ENCODE data around the gene CISTR.
"Not testable (repeated sequence)": the region's sequence is repeated elsewhere in the genome, so short reads cannot be mapped to it uniquely, and the experiment has no call there.

Gene CISTR

DNA sequence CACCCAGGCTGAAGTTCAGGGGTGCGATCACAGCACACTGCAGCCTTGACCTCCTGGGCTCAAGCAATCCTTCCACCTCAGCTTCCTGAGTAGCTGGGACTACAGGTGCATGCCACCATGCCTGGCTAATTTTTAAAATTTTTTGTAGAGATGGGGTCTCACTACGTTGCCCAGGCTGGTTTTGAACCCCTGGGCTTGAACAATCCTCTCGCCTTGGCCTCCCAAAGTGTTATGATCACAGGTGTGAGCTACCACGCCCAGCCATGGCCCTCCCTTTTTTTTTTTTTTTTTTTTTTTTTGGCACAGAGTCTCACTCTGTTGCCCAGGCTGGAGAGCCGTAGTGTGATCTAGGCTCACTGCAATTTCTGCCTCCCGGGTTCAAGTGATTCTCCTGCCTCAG lies 33.2 kb downstream of the CISTR start:
- not testable (repeated sequence) for DNase-seq

DNA sequence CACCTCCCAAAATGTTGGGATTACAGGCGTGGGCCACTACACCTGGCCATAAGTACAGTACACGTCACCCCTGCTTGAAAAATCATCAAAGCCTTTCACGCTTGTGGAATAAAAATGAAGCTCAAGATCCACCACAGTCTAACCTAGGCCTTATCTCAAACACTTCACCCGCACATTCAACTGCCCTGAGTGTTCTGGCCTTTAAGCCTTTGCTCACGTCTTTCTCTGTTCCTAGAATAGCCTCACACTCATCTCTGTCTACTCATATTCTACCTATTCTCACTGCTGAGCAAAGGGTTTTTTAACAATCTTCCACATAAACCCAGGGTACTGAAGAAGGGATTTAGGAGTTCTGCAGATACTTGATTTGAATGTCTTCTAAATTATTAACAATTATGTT lies 34.5 kb downstream of the CISTR start:
- no peak for DNase-seq

DNA sequence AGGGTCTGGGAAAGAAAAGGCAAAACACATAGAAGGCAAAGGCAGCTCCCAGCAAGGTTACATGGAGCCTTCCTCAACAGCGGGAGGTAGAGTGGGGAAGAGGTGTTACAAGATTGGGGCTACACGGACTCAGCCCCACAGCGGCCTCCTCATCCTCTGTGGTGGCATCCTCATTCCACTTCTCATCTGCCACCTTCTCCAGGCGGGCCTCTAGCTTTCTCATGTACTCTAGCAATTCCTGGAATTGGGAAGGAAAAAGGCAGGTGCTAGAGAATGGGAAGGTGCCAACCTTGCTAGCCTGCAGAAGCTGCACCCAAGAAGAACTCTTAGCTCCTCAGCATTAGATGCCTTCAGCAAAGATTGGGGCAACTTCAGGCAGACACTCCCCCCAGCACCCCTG lies 37.8 kb downstream of the CISTR start:
- DNase-seq: no peak

DNA sequence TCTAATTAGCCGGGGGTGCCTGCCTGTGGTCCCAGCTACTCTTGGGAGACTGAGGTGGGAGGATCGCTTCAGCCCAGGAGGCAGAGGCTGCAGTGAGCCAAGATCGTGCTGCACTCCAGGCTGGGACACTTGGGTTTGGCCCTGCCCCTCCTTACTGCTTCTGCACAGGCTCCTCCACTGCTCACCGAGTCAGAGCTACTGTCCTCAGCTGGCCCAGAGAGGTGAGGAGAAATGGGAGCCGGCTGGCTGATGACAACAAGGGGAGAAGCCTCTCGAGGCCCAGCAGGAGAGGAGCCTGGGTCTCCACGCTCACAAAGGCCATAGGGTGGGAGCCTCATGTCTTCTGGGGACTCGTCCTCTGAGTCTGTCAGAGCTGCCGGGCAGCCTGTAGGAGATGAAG lies 38.3 kb downstream of the CISTR start:
- no peak for DNase-seq

DNA sequence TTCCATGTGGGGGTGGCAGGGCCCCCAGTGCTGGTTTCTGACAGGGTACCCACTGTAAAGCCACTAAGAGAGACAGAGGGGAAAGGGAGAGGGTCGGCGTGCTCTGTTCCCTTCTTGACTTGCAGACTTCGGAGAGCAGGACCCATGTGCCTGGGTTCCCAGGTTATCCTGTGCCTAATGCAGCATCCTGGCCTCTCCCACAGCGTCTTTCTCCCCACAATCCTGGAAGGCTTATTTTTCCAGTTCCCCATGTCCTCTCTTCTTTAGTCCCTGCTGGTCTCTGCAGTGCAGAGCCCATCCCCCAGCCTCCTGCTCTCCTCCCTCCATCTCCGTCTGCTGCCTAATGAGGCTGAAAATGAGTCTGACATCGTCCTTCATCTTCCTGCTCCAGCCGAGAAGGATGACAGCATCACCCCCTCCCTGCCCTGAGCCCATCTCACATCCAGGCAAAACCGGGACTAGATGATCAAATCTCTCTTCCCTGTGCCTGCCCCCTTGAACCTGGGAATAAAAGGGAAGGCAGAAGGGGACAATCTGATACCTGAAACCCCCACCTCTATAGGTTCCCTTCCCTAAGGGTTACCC lies 39.6 kb downstream of the CISTR start:
- no peak for DNase-seq

DNA sequence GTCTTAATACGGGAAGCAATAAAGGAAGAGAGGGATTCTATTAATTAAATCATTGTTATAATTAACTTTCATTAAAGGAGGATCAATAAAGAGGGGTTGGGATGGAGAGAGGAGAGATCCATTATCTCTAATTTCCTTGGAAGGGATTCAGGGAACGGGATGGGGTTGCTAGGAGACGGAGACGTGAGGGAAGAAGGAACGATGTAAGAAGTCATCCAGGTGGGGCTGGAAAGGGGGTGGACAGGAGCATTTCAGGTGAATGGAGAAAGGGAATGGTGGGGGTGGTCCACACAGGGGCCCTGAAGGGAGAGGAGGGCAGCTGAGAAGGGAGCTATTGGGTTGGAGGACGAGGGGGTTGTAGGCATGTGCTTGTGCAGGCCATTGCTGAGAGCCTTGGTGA lies 41.7 kb downstream of the CISTR start:
- DNase-seq: no peak

DNA sequence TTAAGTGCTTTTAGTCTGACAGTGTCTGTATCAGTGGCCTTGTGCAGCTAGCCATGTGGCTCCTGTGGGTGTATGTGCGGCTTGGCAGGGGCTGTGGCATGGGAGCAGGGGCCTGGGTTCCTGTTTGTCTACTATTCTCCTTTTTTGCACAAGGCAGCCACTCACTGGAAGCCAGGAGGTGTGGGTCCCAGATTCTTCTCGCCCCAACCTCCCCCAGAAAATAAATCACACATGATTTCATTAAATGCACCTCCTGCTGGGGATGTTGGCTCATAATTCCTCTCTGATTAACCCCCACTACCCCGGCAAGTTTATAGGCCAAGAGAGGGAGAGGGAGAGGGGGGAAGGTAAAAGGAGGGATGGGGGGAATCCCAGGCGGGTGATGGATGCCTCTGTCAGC lies 42.1 kb downstream of the CISTR start:
- no peak for DNase-seq

DNA sequence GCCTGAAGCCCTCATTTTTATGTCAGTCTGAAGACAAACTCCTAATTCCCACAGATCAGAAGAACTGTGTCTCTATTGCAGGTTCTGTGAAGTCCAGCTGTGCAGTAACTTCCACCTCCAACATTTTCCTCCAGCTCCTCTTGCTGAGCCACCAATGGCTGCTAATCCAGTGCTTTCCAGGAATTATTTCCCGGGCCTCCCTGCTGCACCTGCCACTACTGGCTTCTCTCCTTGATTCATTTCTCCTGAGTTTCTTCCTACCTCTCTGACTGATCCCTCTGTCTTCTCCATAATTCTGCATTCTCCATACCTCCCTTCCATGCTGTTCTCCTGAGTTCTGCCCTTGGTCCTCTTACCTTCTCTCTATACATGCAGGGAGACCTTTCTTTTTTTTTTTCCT lies 45.7 kb downstream of the CISTR start:
- no peak for DNase-seq

DNA sequence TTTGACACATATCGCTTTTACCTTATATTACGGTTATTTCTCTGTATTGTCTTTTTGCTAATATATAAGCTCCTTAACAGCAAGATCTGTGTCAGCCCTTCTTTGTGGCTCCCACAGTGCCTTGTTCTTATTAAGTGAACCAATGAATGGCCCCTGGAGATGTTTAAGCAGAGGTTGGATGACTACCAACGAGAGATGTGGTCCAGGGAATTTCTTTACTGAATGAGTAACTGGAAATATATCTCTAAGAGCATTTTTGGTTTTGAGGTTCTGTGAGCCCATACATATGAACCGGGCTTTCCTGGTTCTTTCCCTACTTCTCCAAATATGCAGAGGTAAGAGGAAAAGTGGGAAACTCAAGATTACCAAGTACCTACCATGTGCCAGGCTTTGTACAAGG lies 48.0 kb downstream of the CISTR start:
- no peak for DNase-seq

DNA sequence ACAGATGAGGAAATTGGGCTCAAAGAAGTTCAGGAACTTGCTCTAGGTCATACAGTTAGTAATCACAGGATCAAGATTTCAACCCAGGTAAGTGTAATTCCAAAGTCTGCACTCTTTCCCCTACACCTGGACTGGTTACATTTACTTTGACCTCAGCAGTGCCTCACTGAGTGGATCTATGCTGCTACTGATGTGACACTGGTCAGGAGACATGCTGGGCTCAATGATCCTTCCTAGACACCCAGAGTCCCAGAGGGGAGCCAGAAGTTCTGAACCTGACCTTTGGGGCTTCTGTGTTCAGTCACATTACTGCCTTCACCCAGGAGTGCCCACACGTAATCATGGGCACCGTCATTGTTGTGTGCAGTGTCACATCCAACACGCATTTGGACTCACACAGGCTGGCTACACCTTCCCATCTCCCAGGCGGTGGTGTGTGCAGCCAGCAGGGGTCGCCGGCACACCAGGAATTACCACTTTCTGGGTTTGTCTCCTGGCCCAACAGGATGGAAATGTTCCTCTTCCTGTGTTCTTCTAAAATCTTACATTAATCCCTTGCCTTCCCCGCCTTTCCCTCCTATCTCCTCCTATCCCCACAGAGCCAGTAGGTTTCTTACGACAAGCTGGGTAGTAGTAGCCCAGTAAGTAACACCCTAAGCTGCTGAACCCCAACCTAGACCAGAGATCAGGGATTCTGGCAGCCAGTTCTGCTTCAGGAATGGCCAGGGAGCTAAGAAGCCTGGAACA lies 50.1 kb downstream of the CISTR start:
- DNase-seq: peak; percentile 72 to 75

DNA sequence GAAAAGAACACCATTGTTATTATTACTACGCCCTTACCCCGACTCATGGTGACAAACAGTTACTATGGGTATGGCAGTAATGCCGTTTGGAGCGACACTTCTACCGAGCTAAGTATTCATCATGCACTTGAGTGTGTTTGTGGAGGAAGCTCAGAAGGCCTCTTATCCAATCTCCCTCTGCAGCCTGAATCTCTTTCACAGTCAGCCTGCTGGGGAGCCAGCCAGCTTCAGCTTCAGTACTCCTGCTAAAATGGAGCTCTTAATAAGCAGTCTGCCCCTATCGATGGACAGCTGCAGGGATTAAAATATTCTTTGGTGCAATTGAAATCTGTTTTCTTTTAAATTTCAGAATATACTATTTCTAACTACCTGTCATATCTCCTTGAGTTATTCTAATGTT lies 51.2 kb downstream of the CISTR start:
- DNase-seq: no peak

DNA sequence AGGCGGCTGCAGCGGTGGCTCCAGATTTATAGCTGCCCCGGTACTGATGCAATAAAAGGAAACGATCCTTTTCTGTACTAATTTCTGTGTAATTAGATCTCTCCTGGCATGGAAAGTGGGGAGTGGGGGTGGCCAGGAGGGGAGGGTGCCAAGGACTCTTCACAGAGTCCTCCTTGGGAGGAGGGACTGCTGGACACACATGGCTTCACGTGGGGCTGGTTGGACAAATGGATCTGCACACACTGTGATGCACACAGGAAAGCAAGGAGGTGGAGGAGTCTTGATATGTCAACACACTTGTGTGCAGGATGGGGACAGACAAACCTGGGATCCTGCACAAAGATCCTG lies 52.1 kb downstream of the CISTR start:
- no peak for DNase-seq

DNA sequence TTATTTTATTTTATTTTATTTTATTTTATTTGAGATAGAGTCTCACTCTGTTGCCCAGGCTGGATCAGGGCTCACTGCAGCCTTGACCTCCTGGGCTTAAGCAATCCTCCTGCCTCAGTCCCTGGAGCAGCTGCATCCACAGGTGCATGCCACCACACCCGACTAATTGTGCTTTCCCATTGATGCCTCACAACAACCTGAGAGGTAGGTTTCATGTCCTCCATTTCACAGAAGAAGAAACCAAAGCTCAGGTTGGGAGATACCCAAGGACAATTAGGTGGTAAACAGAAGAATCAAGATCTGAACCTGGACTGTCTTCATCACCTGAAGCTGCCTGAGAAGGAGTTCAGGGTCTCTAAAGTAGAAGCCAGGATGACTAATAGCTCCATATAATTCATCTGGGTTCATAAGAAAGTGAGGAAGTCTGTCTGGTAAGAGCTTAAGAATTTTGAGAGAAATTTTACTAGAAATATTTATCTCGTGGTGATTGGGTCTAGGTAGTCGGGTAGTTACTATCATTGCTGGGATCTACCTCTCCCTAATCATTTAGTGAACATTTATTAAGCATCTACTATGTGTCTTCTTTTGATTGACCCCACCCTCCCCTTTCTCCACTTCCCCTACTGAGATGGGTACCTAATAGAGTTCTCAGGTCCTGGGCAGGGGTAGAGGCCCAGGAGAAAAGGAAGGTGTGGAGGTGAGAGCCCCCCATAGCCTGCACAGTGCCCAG lies 52.7 kb downstream of the CISTR start:
- no peak for DNase-seq

DNA sequence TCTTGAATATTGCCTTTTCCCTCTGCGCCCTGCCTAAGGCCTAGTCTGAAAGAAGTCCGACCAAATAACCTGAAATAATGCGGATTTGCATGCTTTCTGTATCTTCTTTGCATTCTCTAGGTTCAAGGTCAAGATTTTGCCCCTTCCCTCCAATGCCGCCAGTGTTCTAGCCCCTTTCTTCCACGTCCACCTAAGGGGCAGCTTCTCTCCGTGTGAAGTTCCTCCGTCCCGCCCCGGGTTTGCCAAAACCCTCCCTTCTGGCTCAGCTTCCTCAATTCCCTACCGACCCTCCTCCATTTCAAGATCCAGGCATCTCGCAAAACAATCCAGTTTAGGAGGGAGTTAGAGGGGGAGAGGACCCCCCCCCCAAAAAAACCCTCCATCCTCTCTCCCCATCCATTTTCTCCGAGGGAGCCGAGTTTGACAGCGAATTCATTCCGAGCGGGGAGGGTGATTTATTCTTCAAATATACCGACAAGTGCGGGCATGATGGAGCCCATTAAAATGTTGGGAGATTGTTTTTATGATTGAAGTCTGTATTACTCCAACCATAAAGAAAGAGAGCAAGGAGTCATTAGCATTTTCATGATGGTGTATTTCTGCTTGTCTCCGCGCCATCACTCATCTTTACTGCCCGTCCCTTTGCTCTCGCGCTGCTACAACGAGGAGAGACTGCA lies 55.0 kb downstream of the CISTR start:
- no peak for DNase-seq

Data from stimulated activated CD4-positive, alpha-beta T cell treated with anti-CD3 and anti-CD28 coated beads, Interleukin-2, amount 100 ng/mL, for 48 hours (primary cell).